ENCODE results near the gene SUFU. TPM values are rescaled to one million over a fixed set of nuclear protein-coding genes. Genes with fewer than 3 reads are reported as not detected.

The SUFU gene
- total and polyA plus RNA-seq, 2 of the 8 experiments (the other 6 are each of a cell fraction or from before 2014, with no cell fraction given): 7.0 to 10.8 TPM

- Histone ChIP-seq H2BK5ac (ENCODE audit: low read depth, low read length) (no peak overlapping the region), H2AK5ac (ENCODE audit: low read depth, low read length) (no peak overlapping the region), H4K20me1 (replicated peaks in 1 of 2; ENCODE audit: control insufficient read depth in 1 of 2, insufficient read depth in 2 of 2, low read length in 2 of 2) (no peaks in the 10 kb centered on the region), H4K5ac (ENCODE audit: insufficient read length, low read depth, low read length) (no peak overlapping the region), H3K4ac (replicated peaks; ENCODE audit: insufficient read length, low read depth, low read length) (no peak overlapping the region), H3K9ac (replicated peaks in 1 of 4; ENCODE audit: extremely low read depth in 1 of 4, low read depth in 3 of 4, low read length in 3 of 4) (no peak overlapping the region), H2AFZ (ENCODE audit: low read length) (no peak overlapping the region), H3K23me2 (ENCODE audit: low read depth, low read length) (0 out of 2 replicates have a peak, but pooled peaks cover 2% of the 10 kb centered on the region), H3K27ac (ENCODE audit: low read depth, low read length) (no peak overlapping the region), H2BK15ac (ENCODE audit: low read length) (no peak overlapping the region), H3K4me2 (ENCODE audit: insufficient read depth in 1 of 2, low read depth in 2 of 2, low read length in 2 of 2) (no peak overlapping the region), H3K4me1 (replicated peaks in 1 of 4; ENCODE audit: control insufficient read depth in 3 of 4, insufficient read depth in 4 of 4, low read length in 3 of 4) (peaks cover 0 to 6% (median 2%) of the 10 kb centered on the region in 4 experiments; a peak in 4 of 7 replicates), H4K8ac (ENCODE audit: extremely low read depth, insufficient read depth, low read length) (no peak overlapping the region), H3K4me3 (ENCODE audit: extremely low read depth in 1 of 4, insufficient read depth in 2 of 4, low read depth in 3 of 4, low read length in 4 of 4) (no peak overlapping the region), H2BK20ac (ENCODE audit: low read length) (no peak overlapping the region), H3K9me3 (ENCODE audit: insufficient read depth in 2 of 2, low read depth in 1 of 2, low read length in 1 of 2) (no peaks in the 10 kb centered on the region), H3K36me3 (ENCODE audit: control insufficient read depth in 2 of 4, insufficient read depth in 4 of 4, low read length in 3 of 4) (peaks cover 0 to 3% (median 0%) of the 10 kb centered on the region in 4 experiments; a peak in 2 of 8 replicates), H2BK12ac (ENCODE audit: low read depth, low read length) (no peak overlapping the region), H3K23ac (ENCODE audit: insufficient read length) (no peak overlapping the region), H3K14ac (ENCODE audit: insufficient read length) (no peak overlapping the region), H4K91ac (replicated peaks; ENCODE audit: insufficient read length, low read length) (no peak overlapping the region), H2BK120ac (replicated peaks; ENCODE audit: low read depth, low read length) (no peak overlapping the region), H3K56ac (replicated peaks; ENCODE audit: insufficient read length, low read depth, low read length) (no peak overlapping the region), H3K79me2 (ENCODE audit: control insufficient read depth in 1 of 2, insufficient read depth in 2 of 2, low read length in 2 of 2) (no peaks in the 10 kb centered on the region), H3K27me3 (replicated peaks in 1 of 4; ENCODE audit: control insufficient read depth in 3 of 4, extremely low read depth in 1 of 4, insufficient read depth in 3 of 4, low read length in 3 of 4) (no peaks in the 10 kb centered on the region), H3K18ac (ENCODE audit: extremely low read depth, low read length) (no peak overlapping the region), H3K79me1 (ENCODE audit: low read depth, low read length) (no peaks in the 10 kb centered on the region; the same call in 1 of the 2 replicates)
- no peak for TF ChIP-seq SIRT6 (IDR thresholded peaks at IDR 0.05; ENCODE audit: low read length)
- no peak for TF ChIP-seq CHD1 (IDR thresholded peaks at IDR 0.05; ENCODE audit: low read depth, low read length)
- no peak for TF ChIP-seq GTF2F1 (IDR thresholded peaks at IDR 0.05; ENCODE audit: borderline replicate concordance, low read depth, low read length)
- TF ChIP-seq SRF (IDR thresholded peaks at IDR 0.05; ENCODE audit: low read depth, low read length): no peak
- TF ChIP-seq MAX (IDR thresholded peaks at IDR 0.05): no peak
- no peak for TF ChIP-seq NRF1 (IDR thresholded peaks at IDR 0.05; ENCODE audit: low read depth, low read length)
- TF ChIP-seq RFX5 (IDR thresholded peaks at IDR 0.05; ENCODE audit: borderline replicate concordance, low read depth, low read length): no peak
- no peak for TF ChIP-seq TBP (IDR thresholded peaks at IDR 0.05; ENCODE audit: low read depth, low read length)
- TF ChIP-seq SP2 (IDR thresholded peaks at IDR 0.05; ENCODE audit: low read length): no peak
- no peak for TF ChIP-seq CEBPB (IDR thresholded peaks at IDR 0.05; ENCODE audit: low read depth, low read length)
- WGBS, 2 experiments (ENCODE audit: extremely low coverage in 1 of 2, insufficient coverage in 1 of 2, insufficient read length in 1 of 2, insufficient replicate concordance in 2 of 2, low coverage in 1 of 2, low lambda C conversion rate in 2 of 2, missing lambda C conversion rate in 1 of 2): 92% methylated on average over 9 of the region's 9 CpGs; no CpG with 5 or more reads in 1 of the 2 experiments
- POLR2A ChIA-PET (ENCODE audit: partially characterized antibody): interaction anchor here (1.2 to 2.9 kb wide), 3 partner anchors 10 to 97 kb away, joined by 3 to 21 read pairs (median 5); partner anchors contain the start of genes ARL3 and SFXN2
- CTCF ChIA-PET (ENCODE audit: partially characterized antibody): interaction anchor here (0.6 to 8.9 kb wide), 8 partner anchors 10 to 130 kb away, joined by 3 to 160 read pairs (median 4); partner anchors contain the start of gene TRIM8
- DNase-seq (ENCODE audit: low read depth in 1 of 2, low spot score in 2 of 2) (no peak), FAIRE-seq (no peak)
Observed at GRCh38 chr10:102617041-102617440, 113.3 kb downstream of the SUFU start.

Data from H1 (cell line).